ENCODE measurements around the gene KIAA1671. TPM values are rescaled to one million over a fixed set of nuclear protein-coding genes. Genes with fewer than 3 reads are reported as not detected.
"Not testable (repeated sequence)": the region's sequence is repeated elsewhere in the genome, so short reads cannot be mapped to it uniquely, and the experiment has no call there.

KIAA1671 gene
- total RNA-seq, 1 donor from 2014 or later, result 12.8 TPM

DNA sequence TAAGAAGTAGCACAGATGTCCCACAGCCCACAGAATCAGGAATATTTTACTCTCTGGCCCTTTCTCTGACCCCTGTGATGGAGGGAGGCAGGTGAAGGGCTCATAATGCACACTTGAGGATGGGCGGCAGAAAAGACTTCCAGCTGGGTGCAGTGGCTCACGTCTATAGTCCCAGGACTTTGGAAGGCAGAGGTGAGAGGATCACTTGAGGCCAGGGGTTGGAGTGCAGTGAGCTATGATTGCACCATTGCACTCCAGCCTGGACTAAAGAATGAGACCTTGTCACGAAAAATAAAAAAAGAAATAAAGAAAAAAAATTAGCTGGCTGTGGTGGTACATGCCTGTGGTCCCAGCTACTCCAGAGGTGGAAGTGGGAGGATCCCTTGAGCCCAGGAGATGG is 233.6 kb downstream of the KIAA1671 start:
- intact Hi-C loops (cut with DNase I), result no loop called here
- DNase-seq (ENCODE audit: missing footprints), result no peak
- no peak for ATAC-seq

DNA sequence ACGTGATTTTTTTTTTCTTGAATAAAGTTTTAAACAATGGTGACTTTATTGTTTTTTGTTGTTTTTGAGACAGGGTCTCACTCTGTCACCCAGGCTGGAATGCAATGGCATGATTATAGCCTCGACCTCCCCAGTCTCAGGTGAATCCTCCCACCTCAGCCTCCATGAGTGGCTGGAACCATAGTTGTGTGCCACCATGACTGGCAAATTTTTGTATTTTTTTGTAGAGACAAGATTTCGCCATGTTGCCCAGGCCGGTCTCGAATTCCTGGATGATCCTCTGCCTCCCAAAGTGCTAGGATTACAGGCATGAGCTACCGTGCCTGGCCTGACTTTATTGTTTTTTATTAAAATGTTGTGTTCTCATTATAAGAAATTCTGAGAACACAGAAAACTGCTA is 235.0 kb downstream of the KIAA1671 start:
- no peak for DNase-seq (ENCODE audit: missing footprints)
- intact Hi-C loops (cut with DNase I), result no loop called here
- no peak for ATAC-seq

DNA sequence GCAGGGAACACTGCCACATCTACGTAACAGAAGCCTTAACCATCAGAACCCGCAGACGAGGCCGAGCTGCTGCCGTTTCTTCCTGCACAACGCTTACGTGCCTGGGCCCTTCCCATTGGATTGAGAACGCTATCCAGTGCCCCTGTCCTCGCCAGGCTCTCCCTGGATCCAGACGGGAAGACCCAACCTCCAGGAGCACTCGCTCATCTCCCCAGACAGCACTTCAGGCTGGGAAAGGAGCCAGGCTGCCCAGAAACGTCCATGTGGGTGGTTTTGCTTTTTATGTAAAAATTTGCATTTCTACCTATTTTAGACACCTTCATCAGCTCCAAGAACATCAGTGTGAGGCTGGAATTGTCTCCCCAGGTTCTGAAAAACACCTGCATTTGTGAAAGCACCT is 239.9 kb downstream of the KIAA1671 start:
- no peak for ATAC-seq
- intact Hi-C loops (cut with DNase I), result no loop called here
- no peak for DNase-seq (ENCODE audit: missing footprints)

DNA sequence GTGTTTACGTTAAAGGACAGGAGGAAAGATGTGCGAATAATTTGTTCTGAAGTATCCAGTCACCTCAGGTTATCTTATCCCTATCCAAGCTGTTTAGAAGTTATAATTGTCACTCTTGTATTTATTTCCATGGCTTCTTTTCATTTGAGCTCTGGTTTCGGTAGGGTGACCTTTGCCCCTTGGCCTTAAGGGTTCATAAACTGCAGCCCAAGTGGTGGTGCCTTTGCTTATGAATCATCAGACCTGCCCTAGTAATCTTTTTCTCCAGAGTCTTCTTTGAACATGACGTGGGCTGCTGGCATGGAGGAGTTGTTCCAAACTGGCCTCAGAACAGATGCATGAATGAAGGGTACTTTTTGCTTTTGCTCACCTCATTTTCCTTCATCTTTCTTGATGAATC is 240.6 kb downstream of the KIAA1671 start:
- DNase-seq (ENCODE audit: missing footprints) (no peak), ATAC-seq (no peak)
- intact Hi-C loops (cut with DNase I), result no loop called here

DNA sequence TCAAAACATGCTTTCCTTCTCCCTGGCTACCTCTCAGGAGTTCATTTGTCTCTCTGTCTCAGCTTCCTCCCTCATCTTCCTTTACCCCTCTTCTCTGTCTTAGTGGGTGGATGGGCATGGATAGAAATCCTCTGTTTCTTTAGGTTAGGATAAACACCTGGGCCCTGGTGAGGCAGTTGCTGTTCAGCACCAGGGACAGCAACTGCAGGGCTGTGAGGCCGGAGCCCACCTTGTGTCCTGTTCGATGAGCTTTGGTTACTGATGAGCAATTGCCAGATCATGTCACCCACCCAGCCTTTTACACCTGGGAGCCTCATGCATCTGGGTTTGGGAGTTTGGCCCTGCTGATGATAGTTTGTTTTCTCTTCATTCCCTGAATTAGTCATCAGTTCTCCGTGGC is 241.0 kb downstream of the KIAA1671 start:
- DNase-seq (ENCODE audit: missing footprints) (no peak), ATAC-seq (no peak)
- intact Hi-C loops (cut with DNase I), result no loop called here

DNA sequence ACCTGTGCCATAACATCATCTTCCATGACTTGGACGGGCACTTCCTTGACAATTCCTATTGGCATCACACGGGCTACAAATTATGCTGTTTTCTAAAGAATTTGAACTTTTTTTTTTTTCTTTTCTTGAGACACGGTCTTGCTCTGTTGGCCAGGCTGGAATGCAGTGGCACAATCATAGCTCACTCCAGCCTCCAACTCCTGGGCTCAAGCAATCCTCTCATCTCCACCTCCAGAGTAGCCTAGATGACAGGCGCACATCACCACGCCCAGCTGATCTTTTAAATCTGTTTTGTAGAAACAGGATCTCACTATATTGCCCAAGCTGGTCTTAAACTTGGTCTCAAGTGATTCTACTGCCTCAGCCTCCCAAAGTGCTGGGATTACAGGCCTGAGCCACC is 243.8 kb downstream of the KIAA1671 start:
- ATAC-seq, result no peak
- no peak for DNase-seq (ENCODE audit: missing footprints)
- intact Hi-C loops (cut with DNase I), result no loop called here

DNA sequence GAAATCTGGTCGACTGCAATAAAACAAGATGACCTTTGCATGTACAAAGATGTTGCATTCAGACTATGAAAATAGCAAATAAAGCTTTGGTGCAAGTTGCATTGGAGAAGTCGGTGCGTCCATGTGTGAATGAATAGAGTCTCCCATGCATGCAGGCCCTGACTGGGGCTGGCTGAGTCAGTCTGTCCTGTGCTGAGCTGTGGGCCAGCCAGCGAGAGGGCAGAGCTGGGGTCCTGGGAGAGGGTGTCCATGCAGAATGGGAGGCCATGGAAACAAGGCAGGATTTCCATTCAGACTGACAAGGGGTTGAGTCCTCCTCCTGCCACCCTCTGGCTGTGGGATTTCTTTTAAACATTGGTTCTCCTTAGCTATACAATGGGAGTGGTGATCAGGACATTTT is 244.8 kb downstream of the KIAA1671 start:
- intact Hi-C loops (cut with DNase I), result no loop called here
- DNase-seq (ENCODE audit: missing footprints), result no peak
- no peak for ATAC-seq

DNA sequence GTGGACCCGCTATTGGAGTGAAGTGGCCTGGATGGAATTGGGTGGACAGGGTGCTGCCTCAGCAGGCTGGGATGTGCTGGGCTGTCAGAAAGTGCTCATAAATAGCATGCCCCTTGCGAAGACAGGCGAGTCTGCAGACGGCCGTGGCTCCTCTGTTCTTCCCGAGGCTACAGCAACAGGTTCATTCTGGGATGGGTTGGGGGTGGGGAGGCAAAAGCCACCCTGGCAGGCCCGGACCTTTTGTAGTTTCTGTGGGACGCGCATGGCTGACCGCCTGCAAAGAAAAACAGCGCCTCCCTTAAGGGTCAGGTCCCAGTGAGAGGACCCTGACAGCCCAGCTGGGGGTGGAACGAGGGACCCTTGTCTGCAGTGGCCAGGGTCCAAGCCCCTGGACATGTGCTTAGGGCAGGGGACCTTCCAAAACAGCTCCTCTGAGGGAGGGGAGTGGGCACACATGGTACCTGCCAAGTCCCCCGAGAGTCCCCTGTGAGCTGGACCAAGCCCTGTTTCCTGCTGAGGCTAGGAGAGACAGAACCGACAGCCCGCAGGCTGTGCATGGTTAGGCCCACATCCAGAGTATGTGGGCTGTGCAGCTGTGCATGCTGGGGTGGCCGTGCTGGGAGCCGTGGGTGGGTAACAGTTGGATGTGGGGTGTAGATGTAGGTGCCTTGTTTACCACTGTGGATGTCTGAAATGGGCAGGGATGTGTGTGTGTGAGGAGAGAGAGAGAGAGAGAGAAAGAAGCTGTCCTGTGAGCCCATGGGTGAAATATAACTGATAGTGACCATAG is 247.4 kb downstream of the KIAA1671 start, which contains the start of gene CRYBB3:
Gene CRYBB3, plus strand, starts transcription at position 128 of the 790 bp plus-strand sequence. CDS start 1,539 bp downstream, outside the sequence.
- no peak for ATAC-seq
- no peak for DNase-seq (ENCODE audit: missing footprints)
- intact Hi-C loops (cut with DNase I), result no loop called here

DNA sequence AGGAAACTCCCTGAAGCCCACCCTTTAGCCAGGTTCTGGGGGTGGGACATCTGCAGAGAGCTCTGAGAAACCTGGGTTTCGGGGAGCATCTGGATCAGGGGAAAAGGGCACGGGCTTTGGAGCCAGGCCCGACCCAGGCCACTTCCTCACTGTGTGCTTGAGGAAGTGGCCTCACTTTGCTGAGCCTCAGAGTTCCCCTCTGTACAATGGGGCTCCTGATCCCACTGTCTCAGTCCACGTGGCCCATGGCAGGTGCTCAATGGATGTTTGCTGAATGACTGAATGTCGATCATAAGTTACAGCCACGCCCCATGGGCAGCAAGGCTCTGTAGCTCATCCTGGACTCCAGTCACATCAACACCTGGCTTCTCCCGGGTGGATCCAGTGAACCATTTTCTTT is 248.5 kb downstream of the KIAA1671 start:
- no peak for DNase-seq (ENCODE audit: missing footprints)
- ATAC-seq, result no peak
- intact Hi-C loops (cut with DNase I), result no loop called here

DNA sequence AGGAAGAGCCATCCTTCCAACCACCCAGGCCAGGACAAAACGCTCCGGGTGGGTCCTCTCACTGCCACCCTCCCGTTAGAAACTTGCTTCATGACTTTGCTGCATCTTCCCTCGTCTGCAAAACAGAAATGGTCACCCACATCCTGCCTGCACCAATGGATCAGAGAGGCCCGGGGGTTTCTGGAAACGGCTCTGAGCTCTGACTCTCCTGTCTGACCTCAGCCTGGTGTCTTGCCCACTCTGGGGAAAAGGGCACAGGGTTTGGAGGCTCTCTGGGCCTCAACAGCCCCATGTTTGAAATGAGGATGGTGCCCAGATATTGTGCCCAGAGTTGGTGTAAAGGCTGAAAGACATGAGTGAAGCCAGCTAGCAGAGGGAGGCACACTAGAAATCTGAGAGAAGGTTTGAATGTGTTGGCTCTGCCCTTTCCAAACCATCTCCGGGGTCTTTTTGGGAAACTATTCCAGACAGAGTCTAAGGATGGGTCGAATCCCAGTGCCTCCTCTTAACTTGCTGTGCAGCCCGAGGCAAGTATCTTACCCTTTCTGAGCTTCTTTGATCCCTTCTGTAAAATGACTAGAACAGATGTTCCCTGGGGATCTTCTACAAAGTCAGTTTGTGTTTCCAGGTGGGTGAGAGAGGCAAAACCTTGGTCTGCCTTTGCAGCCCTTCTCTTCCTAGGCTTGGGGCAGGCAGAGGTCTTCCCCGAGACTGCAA is 249.2 kb downstream of the KIAA1671 start:
- no peak for ATAC-seq
- no peak for DNase-seq (ENCODE audit: missing footprints)
- intact Hi-C loops (cut with DNase I), result no loop called here

DNA sequence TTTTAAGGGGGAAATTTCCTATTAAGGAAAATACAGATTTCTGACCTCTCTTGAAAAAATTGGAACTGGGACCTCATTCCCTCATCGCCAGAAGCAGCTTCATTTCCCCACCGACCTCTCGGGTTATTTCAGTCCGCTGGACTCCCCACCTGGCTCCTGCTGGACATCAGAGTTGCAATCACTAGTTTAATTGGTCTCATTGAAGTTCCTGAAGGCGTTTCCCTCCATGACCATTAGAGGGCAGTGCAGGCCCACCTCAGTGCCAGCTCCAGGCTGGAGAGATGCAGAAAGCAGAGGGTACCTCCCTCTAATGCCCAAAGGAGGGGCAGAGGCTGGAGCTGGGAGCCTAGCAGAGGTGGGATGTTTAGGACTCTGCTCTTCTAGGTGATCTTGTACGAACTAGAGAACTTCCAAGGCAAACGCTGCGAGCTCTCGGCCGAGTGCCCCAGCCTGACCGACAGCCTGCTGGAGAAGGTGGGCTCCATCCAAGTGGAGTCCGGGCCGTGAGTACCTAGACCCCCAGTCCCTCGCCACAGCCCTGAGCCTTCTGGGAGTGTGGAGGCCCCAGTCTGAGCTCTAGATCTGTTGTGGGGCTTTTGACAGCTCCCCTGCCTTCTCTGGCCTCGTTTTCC is 249.9 kb downstream of the KIAA1671 start:
- ATAC-seq (peak; percentile 34), DNase-seq (ENCODE audit: missing footprints) (no peak)
- intact Hi-C loops (cut with DNase I), result no loop called here

DNA sequence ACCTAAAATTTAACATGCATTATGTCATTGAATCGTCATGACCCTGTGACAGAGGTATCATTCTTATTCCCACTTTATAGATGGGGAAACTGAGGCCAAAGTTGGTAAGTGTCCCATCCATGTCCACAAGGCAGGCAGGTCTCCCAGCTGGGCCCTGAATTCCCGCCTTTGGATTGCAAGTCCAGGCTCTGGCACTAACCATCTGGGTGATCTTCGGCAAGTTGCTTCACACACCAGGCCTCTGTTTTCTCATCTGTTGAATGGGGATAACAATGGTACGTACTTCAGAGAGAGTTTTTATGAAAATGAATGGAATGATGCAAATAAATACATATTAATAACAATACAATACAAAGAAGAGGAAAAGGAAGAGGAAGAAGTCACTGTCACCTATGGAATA is 250.6 kb downstream of the KIAA1671 start:
- intact Hi-C loops (cut with DNase I), result no loop called here
- ATAC-seq, result no peak

DNA sequence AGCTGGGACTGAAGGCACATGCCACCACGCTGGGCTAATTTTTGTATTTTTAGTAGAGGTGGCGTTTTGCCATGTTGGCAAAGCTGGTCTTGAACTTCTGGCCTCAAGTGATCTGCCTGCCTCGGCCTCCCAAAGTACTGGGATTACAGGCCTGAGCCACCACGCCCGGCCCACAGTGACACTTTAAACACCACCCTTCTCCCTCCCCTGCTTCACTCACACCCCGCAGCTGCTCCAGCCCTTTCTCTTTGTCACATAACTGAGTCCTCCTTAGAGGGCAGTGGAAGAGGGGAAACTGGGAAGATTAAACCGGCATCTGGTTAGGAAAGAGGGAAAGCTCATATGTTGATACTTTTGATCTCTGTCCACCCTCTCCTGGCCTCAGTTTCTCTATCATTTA is 252.0 kb downstream of the KIAA1671 start:
- ATAC-seq; intact Hi-C loops (cut with DNase I); DNase-seq (ENCODE audit: missing footprints): not testable (repeated sequence)

More for the DNA sequence above, 250.6 kb downstream of the KIAA1671 start:
- DNase-seq (ENCODE audit: missing footprints), result no peak

DNA sequence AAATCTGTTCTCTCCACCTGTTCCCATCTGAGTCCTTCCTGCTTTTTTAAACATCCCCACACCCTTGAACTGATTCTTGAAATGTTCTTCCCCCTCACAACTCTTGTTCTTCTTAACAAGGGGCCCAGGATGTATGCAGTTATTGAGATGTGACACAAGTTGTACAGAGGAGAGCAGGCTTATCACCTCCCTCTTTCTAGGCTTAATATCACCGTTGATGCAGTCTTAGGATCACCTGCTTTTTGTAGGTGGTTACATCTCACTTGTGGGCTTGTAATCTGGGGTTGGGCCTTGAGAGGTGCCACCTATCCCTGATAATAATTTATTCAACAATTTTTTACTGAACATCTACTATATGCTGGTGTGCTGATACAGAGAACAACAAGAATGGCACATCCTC is 253.3 kb downstream of the KIAA1671 start:
- ATAC-seq (no peak), DNase-seq (ENCODE audit: missing footprints) (no peak)
- intact Hi-C loops (cut with DNase I), result no loop called here

DNA sequence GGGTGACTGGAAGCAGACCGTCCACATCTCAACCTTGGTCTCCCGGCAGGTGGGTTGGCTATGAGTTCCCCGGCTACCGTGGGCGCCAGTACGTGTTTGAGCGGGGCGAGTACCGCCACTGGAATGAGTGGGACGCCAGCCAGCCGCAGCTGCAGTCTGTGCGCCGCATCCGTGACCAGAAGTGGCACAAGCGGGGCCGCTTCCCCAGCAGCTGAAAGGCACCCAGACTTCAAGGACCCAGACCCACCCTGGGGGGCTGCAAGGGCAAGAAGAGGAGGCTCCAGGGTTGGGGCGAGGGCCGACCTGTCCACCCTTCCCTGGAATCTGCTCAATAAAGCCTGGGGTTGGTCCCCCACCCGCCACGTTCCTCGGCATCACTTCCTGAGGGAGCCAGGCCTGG is 254.5 kb downstream of the KIAA1671 start:
- DNase-seq (ENCODE audit: missing footprints) (no peak), ATAC-seq (no peak)
- intact Hi-C loops (cut with DNase I), result no loop called here

DNA sequence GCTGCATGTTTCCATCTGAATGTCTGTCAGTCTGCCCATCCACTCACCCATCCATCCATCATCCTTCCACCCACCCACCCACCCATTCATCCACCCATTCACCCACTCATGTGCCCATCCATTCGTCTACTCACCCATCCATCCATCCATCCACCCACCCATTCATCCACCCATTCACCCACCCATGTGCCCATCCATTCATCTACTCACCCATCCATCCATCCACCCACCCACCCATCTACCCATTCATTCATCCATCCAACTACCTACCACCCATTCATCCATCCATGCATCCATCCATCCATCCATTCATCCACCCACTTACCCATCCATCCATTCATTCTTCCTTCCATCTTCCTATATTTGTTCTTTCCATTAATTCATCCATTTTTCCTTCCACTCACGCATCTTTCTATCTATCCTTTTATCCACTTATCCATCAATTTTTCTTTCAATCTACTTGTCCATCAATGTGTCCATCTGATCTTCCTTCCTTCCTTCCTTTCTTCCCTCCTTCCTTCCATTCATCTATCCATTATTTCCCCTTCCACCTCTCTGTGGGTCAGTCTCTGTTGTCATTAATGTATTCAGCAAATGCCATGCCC is 255.1 kb downstream of the KIAA1671 start:
- DNase-seq (ENCODE audit: missing footprints) (no peak), ATAC-seq (no peak)
- intact Hi-C loops (cut with DNase I), result no loop called here

DNA sequence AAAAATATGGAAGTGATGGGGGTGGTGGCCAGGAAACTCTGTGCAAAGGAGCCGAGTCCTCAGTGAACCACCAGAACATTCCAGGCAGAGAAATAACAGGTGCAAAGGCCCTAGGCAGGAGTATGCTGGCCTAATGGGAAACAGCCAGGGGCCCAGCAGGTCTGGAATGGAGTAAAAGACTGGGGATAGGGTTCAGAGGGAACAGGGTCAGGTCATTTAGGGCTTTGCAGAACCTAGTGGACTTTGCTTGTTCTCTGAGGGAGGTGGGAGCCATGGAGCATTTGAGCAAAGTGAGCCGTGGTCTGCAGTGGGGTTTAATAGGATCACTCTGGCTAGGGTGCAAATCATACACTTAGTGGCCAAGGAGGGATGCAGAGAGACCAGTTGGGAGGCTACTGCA is 255.8 kb downstream of the KIAA1671 start:
- intact Hi-C loops (cut with DNase I), result no loop called here
- DNase-seq (ENCODE audit: missing footprints), result no peak
- no peak for ATAC-seq

DNA sequence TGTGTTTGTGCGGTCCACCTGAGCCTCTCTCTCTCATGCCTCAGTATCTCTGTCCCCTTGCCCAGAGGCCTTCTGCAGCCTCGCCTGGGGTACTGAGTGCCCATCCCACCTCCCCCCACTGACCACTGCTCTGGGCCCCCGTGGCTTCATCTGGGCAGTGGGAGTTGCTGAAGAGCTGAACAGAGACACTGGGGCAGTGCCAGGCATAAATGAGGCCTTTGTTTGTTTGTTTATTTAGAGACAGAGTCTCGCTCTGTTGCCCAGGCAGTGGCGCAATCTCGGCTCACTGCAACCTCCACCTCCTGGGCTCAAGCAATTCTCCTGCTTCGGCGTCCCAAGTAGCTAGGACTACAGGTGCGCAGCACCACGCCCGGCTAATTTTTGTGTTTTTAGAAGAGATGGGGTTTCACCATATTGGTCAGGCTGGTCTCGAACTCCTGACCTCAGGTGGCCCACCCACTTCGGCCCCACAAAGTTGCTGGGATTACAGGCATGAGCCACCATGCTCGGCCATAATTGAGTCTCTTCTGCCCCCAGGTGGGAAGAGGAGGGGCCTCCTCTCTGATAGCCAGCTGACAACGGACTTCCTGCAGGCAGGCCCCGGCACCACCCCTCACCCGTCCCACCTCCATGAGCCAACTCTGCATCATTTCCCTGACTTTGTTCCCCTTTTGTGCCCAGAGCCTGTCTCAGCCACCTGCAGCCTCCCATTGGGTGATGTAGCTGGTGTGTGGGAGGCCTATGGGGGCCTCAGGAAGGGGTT is 256.4 kb downstream of the KIAA1671 start:
- intact Hi-C loops (cut with DNase I), result no loop called here
- ATAC-seq, result no peak

DNA sequence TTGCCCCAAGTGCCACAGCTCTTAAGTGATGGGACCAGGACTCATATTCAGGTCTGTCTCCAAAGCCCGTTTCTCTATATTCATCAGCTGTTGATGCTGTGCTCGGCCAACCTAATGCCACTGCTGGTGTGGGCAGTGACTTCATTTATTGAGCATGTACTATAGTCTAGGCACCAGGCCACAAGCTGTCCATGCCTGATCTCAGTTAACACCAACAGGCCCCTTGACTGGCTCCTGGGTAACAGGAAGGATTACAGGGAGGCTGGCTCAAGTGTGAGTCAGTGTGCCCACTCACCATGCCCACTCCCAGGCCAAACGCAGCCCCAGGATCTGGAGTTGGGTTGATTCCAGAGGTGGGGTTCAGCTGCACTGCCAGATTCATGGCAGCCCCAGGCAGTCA is 258.3 kb downstream of the KIAA1671 start:
- DNase-seq (ENCODE audit: missing footprints) (no peak), ATAC-seq (no peak)
- intact Hi-C loops (cut with DNase I), result no loop called here

More for the DNA sequence above, 256.4 kb downstream of the KIAA1671 start:
- DNase-seq (ENCODE audit: missing footprints), result no peak

All from Right ventricle myocardium inferior (tissue), 1 donor.